GM18498 (cell line): ENCODE data around the gene ZMYND8.
"Not testable (repeated sequence)": the region's sequence is repeated elsewhere in the genome, so short reads cannot be mapped to it uniquely, and the experiment has no call there.

ENCODE experiments used
- ATAC-seq: cut with Tn5 transposase; IDR thresholded peaks from one replicate; pipeline ENCODE4 v1.9.1; 2021; ENCODE audit warnings: mild to moderate bottlenecking, moderate library complexity; ENCODE audit not compliant: unreplicated experiment

Gene ZMYND8

GRCh38 chr20:47314647-47315338 is 41.7 kb downstream of the ZMYND8 start:
- ATAC-seq = no peak

- no peak for ATAC-seq
These were observed 44.4 kb downstream of the ZMYND8 start for GRCh38 chr20:47311967-47312681.

- no peak for ATAC-seq
These were observed 45.3 kb downstream of the ZMYND8 start for GRCh38 chr20:47311211-47311610.

- no peak for ATAC-seq
These were observed 45.8 kb downstream of the ZMYND8 start for GRCh38 chr20:47310729-47311128.

- ATAC-seq = no peak
These were observed 46.6 kb downstream of the ZMYND8 start for GRCh38 chr20:47309806-47310426.

- ATAC-seq = no peak
These were observed 47.1 kb downstream of the ZMYND8 start for GRCh38 chr20:47309394-47309793.

- not testable (repeated sequence) for ATAC-seq
These were observed 48.9 kb downstream of the ZMYND8 start for GRCh38 chr20:47307569-47307968.

GRCh38 chr20:47306755-47307370 is 49.6 kb downstream of the ZMYND8 start:
- ATAC-seq = no peak

GRCh38 chr20:47306095-47306494 is 50.4 kb downstream of the ZMYND8 start:
- no peak for ATAC-seq

GRCh38 chr20:47305667-47306066 is 50.8 kb downstream of the ZMYND8 start:
- no peak for ATAC-seq

- ATAC-seq = no peak
These were observed 52.2 kb downstream of the ZMYND8 start for GRCh38 chr20:47304287-47304686.

- no peak for ATAC-seq
These were observed 52.8 kb downstream of the ZMYND8 start for GRCh38 chr20:47303736-47304135.

GRCh38 chr20:47300071-47300470 is 56.4 kb downstream of the ZMYND8 start:
- no peak for ATAC-seq

GRCh38 chr20:47298624-47299023 is 57.9 kb downstream of the ZMYND8 start:
- ATAC-seq = no peak

- no peak for ATAC-seq
These were observed 58.8 kb downstream of the ZMYND8 start for GRCh38 chr20:47297746-47298145.

GRCh38 chr20:47296950-47297349 is 59.5 kb downstream of the ZMYND8 start:
- ATAC-seq = no peak

- ATAC-seq = no peak
These were observed 60.5 kb downstream of the ZMYND8 start for GRCh38 chr20:47295921-47296426.

GRCh38 chr20:47295129-47295813 is 61.2 kb downstream of the ZMYND8 start:
- no peak for ATAC-seq

- no peak for ATAC-seq
These were observed 62.9 kb downstream of the ZMYND8 start for GRCh38 chr20:47293631-47294030.

GRCh38 chr20:47292581-47292980 is 63.9 kb downstream of the ZMYND8 start:
- no peak for ATAC-seq
